22Rv1 (cell line): ENCODE results near the gene ARMC12.

Experiments used
- H3K27ac ChIP-seq: fragments of 450-650 bp; 2 replicates; pipeline ENCODE4 v1.5.1; 2017
- CTCF ChIP-seq: fragments of 450-650 bp; IDR thresholded peaks from 2 replicates; pipeline ENCODE4 v1.5.1; 2017; ENCODE audit warnings: mild to moderate bottlenecking
- ZFX ChIP-seq: fragments of 450-650 bp; IDR thresholded peaks from 2 replicates; pipeline ENCODE4 v1.6.1; 2017; ENCODE audit warnings: antibody characterized with exemption, borderline replicate concordance

The ARMC12 gene

GRCh38 chr6:35698858-35699257 is 38.0 kb upstream of the ARMC12 start:
- H3K27ac ChIP-seq: no peak overlapping the region
- no peak for TF ChIP-seq ZFX
- no peak for TF ChIP-seq CTCF

GRCh38 chr6:35703554-35703953 is 33.3 kb upstream of the ARMC12 start:
- TF ChIP-seq ZFX (no peak), CTCF (no peak)
- no peak overlapping the region for H3K27ac ChIP-seq

- no peak overlapping the region for H3K27ac ChIP-seq
- TF ChIP-seq CTCF: no peak
- TF ChIP-seq ZFX: no peak
These were observed 30.4 kb upstream of the ARMC12 start for GRCh38 chr6:35706468-35706867.

- TF ChIP-seq ZFX: no peak
- peak overlapping the region; percentile 5; the same call in 1 of the 2 replicates for H3K27ac ChIP-seq
These were observed 29.0 kb upstream of the ARMC12 start for GRCh38 chr6:35707714-35708407.

GRCh38 chr6:35708585-35708984 is 28.2 kb upstream of the ARMC12 start:
- H3K27ac ChIP-seq: no peak overlapping the region
- TF ChIP-seq ZFX: no peak
- TF ChIP-seq CTCF: no peak

GRCh38 chr6:35710241-35710847 is 26.5 kb upstream of the ARMC12 start:
- no peak overlapping the region for H3K27ac ChIP-seq
- no peak for TF ChIP-seq ZFX
- no peak for TF ChIP-seq CTCF

GRCh38 chr6:35711731-35712130 is 25.1 kb upstream of the ARMC12 start:
- no peak for TF ChIP-seq CTCF
- no peak for TF ChIP-seq ZFX
- no peak overlapping the region for H3K27ac ChIP-seq
